Transverse colon (tissue), 4 donors: Measurements from ENCODE around the gene IL17REL.

Experiments used
- CTCF ChIP-seq, 5 experiments: fragments of 200-600 bp in 3 of 5; fragments of 450-650 bp in 2 of 5; sonication (generic) in 3 of 5; IDR thresholded peaks; 1 replicate in 2 of 5; 2 replicates in 3 of 5; pipeline ENCODE4 v1.5.1; 2016 to 2017; ENCODE audit warnings: antibody characterized with exemption in 5 of 5, inconsistent platforms in 3 of 5, mild to moderate bottlenecking in 2 of 5, moderate library complexity in 1 of 5
- POLR2A ChIP-seq: fragments of 450-650 bp; IDR thresholded peaks from one replicate; pipeline ENCODE4 v1.6.1; 2016; ENCODE audit warnings: antibody characterized with exemption, mild to moderate bottlenecking, moderate library complexity
- POLR2AphosphoS5 ChIP-seq, 3 donors: sonication (generic); formaldehyde crosslinking; IDR thresholded peaks; one replicate each; pipeline ENCODE4 v1.6.1; 2016; ENCODE audit warnings: antibody characterized with exemption in 3 of 3

GRCh38 chr22:50014053-50014501 lies 1.5 kb upstream of the IL17REL start:
- TF ChIP-seq CTCF (IDR thresholded peaks at IDR 0.05) (no peak), POLR2A (no peak), POLR2AphosphoS5 (IDR thresholded peaks at IDR 0.05) (no peak)
